HepG2 (cell line): ENCODE measurements around the gene GALNT10. TPM values are rescaled to one million over a fixed set of nuclear protein-coding genes. Genes with fewer than 3 reads are reported as not detected.

Experiments used
- ATAC-seq: fragments of 200-7000 bp; cut with Tn5 transposase; 3 replicates; pipeline ENCODE4 v1.9.1; 2020; ENCODE audit warnings: mild to moderate bottlenecking, moderate library complexity
- BruUV-seq: library from RNA; stranded (reverse); fragments of 400-500 nt; replicated peaks from 2 replicates; lab custom pipeline; 2021; lab: Mats Ljungman, UMichigan
- CTCF ChIA-PET: fragments of 300-600 bp; formaldehyde crosslinking; extraction: SDS; loops from one replicate; lab custom pipeline; 2021; ENCODE audit warnings: low total read pairs, inconsistent platforms, low intra/inter-chr PET ratio; lab: Yijun Ruan, JAX
- POLR2A ChIA-PET: fragments of 350-600 bp; sonication (Branson Sonifier 250); formaldehyde crosslinking; loops from one replicate; lab custom pipeline; 2020; ENCODE audit warnings: antibody characterized with exemption, inconsistent platforms; lab: Yijun Ruan, JAX
- DNase-seq: peaks from one replicate; pipeline ENCODE4 v3.0.0-alpha.2; 2015; ENCODE audit warnings: low spot score
- FAIRE-seq: peaks from 3 replicates; lab custom pipeline; 2011; peaks lifted over from hg19 to GRCh38; lab: Jason Lieb, UNC
- H2AFZ ChIP-seq: one replicate; pipeline ENCODE4 v1.6.1; 2011; ENCODE audit warnings: low read length, inconsistent platforms
- H3K27ac ChIP-seq: fragments of 300-600 bp; 3 replicates; pipeline ENCODE4 v1.8.0; 2011; ENCODE audit warnings: mixed run types, mild to moderate bottlenecking, mixed read lengths, low read length, inconsistent platforms; ENCODE audit not compliant: insufficient read depth; ENCODE audit errors: extremely low read length
- H3K27me3 ChIP-seq, 2 experiments: fragments of 200-600 bp in 1 of 2; 2 replicates in 1 of 2; 3 replicates in 1 of 2; pipeline versions ENCODE4 v1.6.0 to v1.8.0; 2011; ENCODE audit warnings: low read length in 2 of 2, mild to moderate bottlenecking in 2 of 2, moderate library complexity in 2 of 2, inconsistent platforms in 1 of 2; ENCODE audit not compliant: insufficient read depth in 2 of 2, control insufficient read depth in 1 of 2
- H3K36me3 ChIP-seq, 2 experiments: fragments of 200-600 bp in 1 of 2; replicated peaks in 1 of 2; 2 replicates in 1 of 2; 3 replicates in 1 of 2; pipeline versions ENCODE4 v1.5.1 to v1.8.0; 2011; ENCODE audit warnings: low read length in 2 of 2, inconsistent platforms in 1 of 2; ENCODE audit not compliant: insufficient read depth in 2 of 2, control insufficient read depth in 1 of 2
- H3K4me1 ChIP-seq: 2 replicates; pipeline ENCODE4 v1.5.1; 2012; ENCODE audit warnings: low read length, inconsistent platforms; ENCODE audit not compliant: insufficient read depth
- H3K4me2 ChIP-seq: 2 replicates; pipeline ENCODE4 v1.6.0; 2011; ENCODE audit warnings: low read depth, low read length, inconsistent platforms
- H3K4me3 ChIP-seq, 3 experiments: fragments of 200-600 bp in 1 of 3; sonication (generic), shearing (Covaris generic) in 1 of 3; replicated peaks in 1 of 3; 2 replicates each; pipeline ENCODE4 v1.5.1; 2011 to 2016; ENCODE audit warnings: low read length in 3 of 3, inconsistent platforms in 2 of 3, low read depth in 2 of 3, mild to moderate bottlenecking in 2 of 3, control low read depth in 1 of 3, mixed read lengths in 1 of 3; ENCODE audit not compliant: insufficient read depth in 1 of 3
- H3K79me2 ChIP-seq: one replicate; pipeline ENCODE4 v1.6.1; 2011; ENCODE audit warnings: low read length, inconsistent platforms; ENCODE audit not compliant: insufficient read depth
- H3K9ac ChIP-seq: 2 replicates; pipeline ENCODE4 v1.6.0; 2011; ENCODE audit warnings: mild to moderate bottlenecking, low read depth, low read length, inconsistent platforms; ENCODE audit not compliant: insufficient read depth
- H3K9me3 ChIP-seq: 2 replicates; pipeline ENCODE4 v1.5.1; 2012; ENCODE audit warnings: mild to moderate bottlenecking, low read length
- H4K20me1 ChIP-seq: 2 replicates; pipeline ENCODE4 v1.6.0; 2011; ENCODE audit warnings: inconsistent platforms, mild to moderate bottlenecking, low read length, moderate library complexity; ENCODE audit not compliant: insufficient read depth
- ARID3A ChIP-seq: IDR thresholded peaks from 2 replicates; pipeline ENCODE4 v1.6.1; 2012; ENCODE audit warnings: low read depth, low read length, improper control_type of control experiment
- EP300 ChIP-seq, 3 experiments: sonication (generic) in 1 of 3; formaldehyde crosslinking in 1 of 3; IDR thresholded peaks; 2 replicates each; pipeline versions ENCODE4 v1.5.1 to v1.6.1; 2011 to 2020; ENCODE audit warnings: low read depth in 2 of 3, low read length in 2 of 3, borderline replicate concordance in 1 of 3, improper control_type of control experiment in 1 of 3, mild to moderate bottlenecking in 1 of 3, missing genetic modification reagents in 1 of 3, moderate library complexity in 1 of 3
- GATAD2A ChIP-seq: IDR thresholded peaks from 2 replicates; pipeline ENCODE4 v1.6.1; 2016
- MED1 ChIP-seq: sonication (generic); formaldehyde crosslinking; IDR thresholded peaks from 2 replicates; pipeline ENCODE4 v1.4.0; 2020; ENCODE audit warnings: missing genetic modification reagents
- NR2C2 ChIP-seq: sonication (generic); formaldehyde crosslinking; IDR thresholded peaks from 2 replicates; pipeline ENCODE4 v1.4.0; 2020; ENCODE audit warnings: missing genetic modification reagents, mild to moderate bottlenecking, moderate library complexity, borderline replicate concordance
- PPARG ChIP-seq: conservative IDR thresholded peaks from 2 replicates; pipeline ENCODE4 v1.6.1; 2016; ENCODE audit warnings: missing biosample characterization, missing genetic modification reagents
- RCOR2 ChIP-seq: IDR thresholded peaks from 2 replicates; pipeline ENCODE4 v1.6.1; 2016; ENCODE audit warnings: missing biosample characterization, missing genetic modification reagents
- RXRB ChIP-seq: IDR thresholded peaks from 2 replicates; pipeline ENCODE4 v1.6.1; 2016; ENCODE audit warnings: borderline replicate concordance, missing genetic modification reagents, missing compliant biosample characterization
- SOX13 ChIP-seq, 3 experiments: fragments of 450-650 bp in 1 of 3; sonication (generic) in 1 of 3; formaldehyde crosslinking in 1 of 3; IDR thresholded peaks in 2 of 3; conservative IDR thresholded peaks in 1 of 3; 2 replicates each; pipeline versions ENCODE4 v1.5.0 to v1.6.1; 2016 to 2020; ENCODE audit warnings: antibody characterized with exemption in 1 of 3, mild to moderate bottlenecking in 1 of 3, missing compliant biosample characterization in 1 of 3, missing genetic modification reagents in 1 of 3, moderate library complexity in 1 of 3
- SOX5 ChIP-seq: IDR thresholded peaks from 2 replicates; pipeline ENCODE4 v1.6.1; 2016; ENCODE audit warnings: borderline replicate concordance
- SOX6 ChIP-seq, 2 experiments: fragments of 450-650 bp in 1 of 2; sonication (generic) in 1 of 2; formaldehyde crosslinking in 1 of 2; IDR thresholded peaks; 2 replicates each; pipeline versions ENCODE4 v1.4.0 to v1.6.1; 2017 to 2020; ENCODE audit warnings: antibody characterized with exemption in 1 of 2, mild to moderate bottlenecking in 1 of 2, missing genetic modification reagents in 1 of 2
- TEAD3 ChIP-seq: optimal IDR thresholded peaks from 2 replicates; pipeline ENCODE3; 2016; ENCODE audit warnings: borderline replicate concordance
- ZNF264 ChIP-seq: sonication (generic); formaldehyde crosslinking; IDR thresholded peaks from 2 replicates; pipeline ENCODE4 v1.4.0; 2020; ENCODE audit warnings: missing genetic modification reagents
- ZNF331 ChIP-seq: sonication (generic); formaldehyde crosslinking; IDR thresholded peaks from 2 replicates; pipeline ENCODE4 v1.4.0; 2020; ENCODE audit warnings: missing genetic modification reagents
- ZNF687 ChIP-seq: sonication (generic); formaldehyde crosslinking; IDR thresholded peaks from 2 replicates; pipeline ENCODE4 v1.5.1; 2020; ENCODE audit warnings: mild to moderate bottlenecking, missing genetic modification reagents, moderate library complexity
- WGBS: methylation state at CpG from one replicate; pipeline ENCODE4 v1.1.6; 2017; ENCODE audit warnings: low lambda C conversion rate; 5-methylcytosine and 5-hydroxymethylcytosine counted together
- in situ Hi-C: cut with HindIII; loops from 2 replicates; pipeline ENCODE4 v1.10.0; 2017; ENCODE audit warnings: low pct_unique_long_range_greater_than_20kb; ENCODE audit not compliant: extremely low pct_ligation_motif_present
- intact Hi-C: fragments of 100-400 bp; cut with micrococcal nuclease; formaldehyde crosslinking; loops from one replicate; pipeline ENCODE4 v1.10.0; 2022; ENCODE audit not compliant: unreplicated experiment
- polyA plus RNA-seq, 8 experiments: library from polyadenylated mRNA; depleted of rRNA in 3 of 8; stranded (reverse) in 7 of 8; unstranded in 1 of 8; fragments of >200 nt; fragmentation: Illumina TruSeq in 4 of 8; extraction: Trizol in 4 of 8; gene quantifications; 2 replicates each; pipeline versions ENCODE4 v1.2.1 to v1.2.3, GENCODE V29; 2011 to 2016; ENCODE audit warnings: low read depth in 4 of 8, missing spikeins in 1 of 8, mixed read lengths in 1 of 8; ENCODE audit not compliant: insufficient read depth in 1 of 8
- total RNA-seq, 5 experiments: library from RNA; depleted of rRNA; stranded (reverse); fragments of >200 nt; fragmentation: Illumina TruSeq; extraction: Trizol; gene quantifications; 2 replicates each; pipeline ENCODE4 v1.2.3, GENCODE V29; 2016; ENCODE audit warnings: low read depth in 1 of 5
- TF ChIP-seq, protein P1 (sequence below): IDR thresholded peaks from 2 replicates; pipeline ENCODE4 v1.6.1; 2016; ENCODE audit warnings: low read depth

Gene GALNT10
- total and polyA plus RNA-seq, 2 of the 13 experiments (the other 11 are each of a cell fraction or from before 2014, with no cell fraction given): 8.1 to 11.2 TPM

DNA sequence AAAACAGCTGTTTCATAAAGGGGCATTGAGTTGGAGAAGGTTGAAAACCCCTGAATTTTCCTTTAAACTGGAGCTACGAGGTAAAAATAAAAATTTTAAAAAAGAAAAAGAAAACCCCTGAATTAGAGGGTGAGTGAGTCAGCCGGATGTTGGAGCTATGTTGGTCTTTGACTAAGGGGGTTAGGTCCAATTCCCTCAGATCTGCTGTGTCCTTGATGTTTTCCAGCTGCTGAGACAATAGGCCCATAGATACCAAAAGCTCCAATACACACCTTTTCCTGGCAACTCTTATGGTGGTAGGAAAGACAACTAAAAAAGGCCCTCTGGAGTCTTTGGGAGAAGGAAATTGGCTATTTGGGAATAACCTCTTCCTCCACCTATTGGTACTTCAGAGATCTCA is 175.8 kb downstream of the GALNT10 start:
- Histone ChIP-seq H3K27ac (peak overlapping the region; percentile 82), H3K79me2 (no peaks in the 10 kb centered on the region), H4K20me1 (no peaks in the 10 kb centered on the region), H3K27me3 (no peaks in the 10 kb centered on the region), H3K9me3 (no peaks in the 10 kb centered on the region), H3K36me3 (no peaks in the 10 kb centered on the region), H3K9ac (peak overlapping the region; percentile 40), H2AFZ (no peak overlapping the region), H3K4me1 (peaks cover 79% of the 10 kb centered on the region), H3K4me2 (peak overlapping the region; percentile 55), H3K4me3 (peak overlapping the region in 1 of 3 experiments; percentile 20; a peak in 1 of 6 replicates)
- ATAC-seq: peak; percentile 90
- no TSS peak for BruUV-seq
- intact Hi-C loops (loop anchor here (2.0 to 5.0 kb wide), 3 partner anchors 14 to 79 kb away; no protein-coding TSS in a partner anchor), in situ Hi-C loops (no loop called here)
- 6% methylated on average over 2 of the region's 2 CpGs for WGBS
- ChIA-PET POLR2A (interaction anchor here (1.2 kb wide), 2 partner anchors 11 to 20 kb away, joined by 3 to 4 read pairs; no protein-coding TSS in a partner anchor), CTCF (no interaction called here)
- peak; percentile 91 for DNase-seq
- peak; percentile 81 for FAIRE-seq
- peak; percentile 48; the same call in 1 of the 2 replicates for TF ChIP-seq RXRB (CRISPR knock-in tag)
- 0 out of 2 replicates have a peak, but pooled peaks have one; percentile 29 for TF ChIP-seq ARID3A
- peak; percentile 61 for TF ChIP-seq TEAD3
- TF ChIP-seq SOX6 (IDR thresholded peaks at IDR 0.05): no peak
- peak; percentile 91 for TF ChIP-seq SOX6 (CRISPR knock-in tag; IDR thresholded peaks at IDR 0.05)
- peak; percentile 74 for TF ChIP-seq GATAD2A
- peak; percentile 30; the same call in 1 of the 2 replicates for TF ChIP-seq RCOR2 (CRISPR knock-in tag)
- peak in 1 of 2 experiments; percentile 84; a peak in 2 of 4 replicates for TF ChIP-seq EP300 (IDR thresholded peaks at IDR 0.05; ENCODE audit: low read depth in 2 of 2, low read length in 2 of 2)
- TF ChIP-seq EP300 (CRISPR knock-in tag; IDR thresholded peaks at IDR 0.05; ENCODE audit: borderline replicate concordance): no peak; the same call in 1 of the 2 replicates
- peak; percentile 89 for TF ChIP-seq SOX5
- peak; percentile 68; the same call in 1 of the 2 replicates for TF ChIP-seq MED1 (CRISPR knock-in tag)
- TF ChIP-seq ZNF687 (CRISPR knock-in tag): no peak
- 0 out of 2 replicates have a peak, but pooled peaks have one; percentile 18 for TF ChIP-seq PPARG (CRISPR knock-in tag)
- TF ChIP-seq ZNF264: peak; percentile 46; the same call in 1 of the 2 replicates
- TF ChIP-seq SOX13 (IDR thresholded peaks at IDR 0.05): peak; percentile 54
- peak in 1 of 2 experiments; percentile 92; a peak in 2 of 4 replicates for TF ChIP-seq SOX13 (CRISPR knock-in tag; conservative IDR thresholded peaks at IDR 0.05 in 1 of 2, IDR thresholded peaks at IDR 0.05 in 1 of 2)
- TF ChIP-seq ZNF331 (CRISPR knock-in tag): 0 out of 2 replicates have a peak, but pooled peaks have one; percentile 28
- TF ChIP-seq NR2C2 (CRISPR knock-in tag): no peak
- TF ChIP-seq, protein P1, sequence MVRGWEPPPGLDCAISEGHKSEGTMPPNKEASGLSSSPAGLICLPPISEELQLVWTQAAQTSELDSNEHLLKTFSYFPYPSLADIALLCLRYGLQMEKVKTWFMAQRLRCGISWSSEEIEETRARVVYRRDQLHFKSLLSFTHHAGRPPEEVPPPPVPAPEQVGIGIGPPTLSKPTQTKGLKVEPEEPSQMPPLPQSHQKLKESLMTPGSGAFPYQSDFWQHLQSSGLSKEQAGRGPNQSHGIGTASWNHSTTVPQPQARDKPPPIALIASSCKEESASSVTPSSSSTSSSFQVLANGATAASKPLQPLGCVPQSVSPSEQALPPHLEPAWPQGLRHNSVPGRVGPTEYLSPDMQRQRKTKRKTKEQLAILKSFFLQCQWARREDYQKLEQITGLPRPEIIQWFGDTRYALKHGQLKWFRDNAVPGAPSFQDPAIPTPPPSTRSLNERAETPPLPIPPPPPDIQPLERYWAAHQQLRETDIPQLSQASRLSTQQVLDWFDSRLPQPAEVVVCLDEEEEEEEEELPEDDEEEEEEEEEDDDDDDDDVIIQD: peak; percentile 58; the same call in 1 of the 2 replicates
